Stimulated activated memory B cell treated with anti-CD40 and anti-IgM and Interleukin-4, amounts not matched to agents 10 μg/mL and 1 μg/mL and 100 μg/mL, for 72 hours (primary cell): Measurements from ENCODE around the gene TSN.
"Not testable (repeated sequence)": the region's sequence is repeated elsewhere in the genome, so short reads cannot be mapped to it uniquely, and the experiment has no call there.

ENCODE experiments used
- ATAC-seq: fragments of 150-1000 bp; cut with Tn5 transposase; 2 replicates; pipeline ENCODE4 v1.10.0; 2021
- H3K27ac Mint-ChIP-seq: one replicate; pipeline ENCODE4 v1.8.0; 2022; ENCODE audit warnings: mild to moderate bottlenecking, mixed read lengths
- H3K27me3 Mint-ChIP-seq: one replicate; pipeline ENCODE4 v1.8.0; 2022; ENCODE audit warnings: mixed read lengths
- H3K36me3 Mint-ChIP-seq: one replicate; pipeline ENCODE4 v1.8.0; 2022; ENCODE audit warnings: mixed read lengths
- H3K4me1 Mint-ChIP-seq: one replicate; pipeline ENCODE4 v1.8.0; 2022; ENCODE audit warnings: mixed read lengths
- H3K4me3 Mint-ChIP-seq: one replicate; pipeline ENCODE4 v1.8.0; 2022; ENCODE audit warnings: mild to moderate bottlenecking, moderate library complexity, mixed read lengths
- H3K9me3 Mint-ChIP-seq: one replicate; pipeline ENCODE4 v1.8.0; 2022; ENCODE audit warnings: mixed read lengths

TSN gene

GRCh38 chr2:121804997-121805765, 49.7 kb downstream of the TSN start:
- Mint-ChIP-seq H3K27ac (no peak overlapping the region), H3K9me3 (peaks cover 13% of the 10 kb centered on the region), H3K27me3 (peaks cover 33% of the 10 kb centered on the region), H3K36me3 (peaks cover 9% of the 10 kb centered on the region), H3K4me1 (peaks cover 16% of the 10 kb centered on the region), H3K4me3 (no peak overlapping the region)
- no peak for ATAC-seq

DNA sequence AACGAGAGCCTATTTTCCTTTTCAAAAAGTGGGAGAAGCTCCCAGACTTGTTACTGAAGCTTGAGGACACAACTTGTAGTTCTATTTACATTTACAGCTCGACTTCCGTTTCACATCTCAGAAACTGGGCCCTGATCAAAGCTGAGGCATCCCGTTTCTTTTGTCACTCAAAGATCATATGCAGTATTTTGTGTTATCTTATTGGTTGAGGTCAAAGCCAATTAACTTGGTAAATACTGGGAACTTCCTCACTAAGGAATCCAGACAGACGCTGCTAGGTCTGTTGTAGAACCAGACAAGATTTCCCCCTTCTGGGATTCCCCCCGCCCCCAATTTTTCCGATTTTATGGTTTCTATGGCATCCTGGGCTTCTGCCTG, 50.3 kb downstream of the TSN start:
- H3K36me3 Mint-ChIP-seq = peaks cover 9% of the 10 kb centered on the region
- ATAC-seq = no peak

DNA sequence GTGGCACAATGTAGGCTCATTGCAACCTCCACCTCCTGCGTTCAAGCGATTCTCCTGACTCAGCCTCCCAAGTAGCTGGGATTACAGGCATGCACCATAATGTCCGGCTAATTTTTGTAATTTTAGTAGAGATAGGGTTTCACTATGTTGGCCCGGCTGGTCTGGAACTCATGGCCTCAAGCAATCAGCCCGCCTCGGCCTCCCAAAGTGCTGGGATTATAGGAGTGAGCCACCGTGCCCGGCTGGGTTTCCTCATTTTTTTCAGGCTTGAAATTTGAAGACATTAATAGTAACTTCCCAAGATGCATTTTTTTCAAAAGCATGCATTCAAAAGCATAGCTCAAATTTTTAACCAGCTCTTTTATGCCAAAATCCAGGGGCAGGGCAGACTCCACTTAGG, 52.3 kb downstream of the TSN start:
- H3K4me3 Mint-ChIP-seq, ATAC-seq, H3K27ac Mint-ChIP-seq, H3K9me3 Mint-ChIP-seq, H3K36me3 Mint-ChIP-seq: not testable (repeated sequence)
- Mint-ChIP-seq H3K4me1 (peaks cover 16% of the 10 kb centered on the region), H3K27me3 (peaks cover 33% of the 10 kb centered on the region)

More for the DNA sequence above, 50.3 kb downstream of the TSN start:
- H3K27me3 Mint-ChIP-seq = peaks cover 33% of the 10 kb centered on the region
- no peak overlapping the region for H3K4me3 Mint-ChIP-seq
- H3K27ac Mint-ChIP-seq = no peak overlapping the region
- H3K4me1 Mint-ChIP-seq = peaks cover 16% of the 10 kb centered on the region
- peaks cover 9% of the 10 kb centered on the region for H3K9me3 Mint-ChIP-seq

- Mint-ChIP-seq H3K27ac (no peak overlapping the region), H3K9me3 (peaks cover 5% of the 10 kb centered on the region), H3K27me3 (peaks cover 33% of the 10 kb centered on the region), H3K4me1 (peaks cover 5% of the 10 kb centered on the region), H3K36me3 (no peaks in the 10 kb centered on the region), H3K4me3 (no peak overlapping the region)
- ATAC-seq = no peak
Measured at GRCh38 chr2:121809607-121810006, 54.2 kb downstream of the TSN start.

GRCh38 chr2:121810959-121811853, 55.8 kb downstream of the TSN start:
- Mint-ChIP-seq H3K4me3 (no peak overlapping the region), H3K27me3 (peaks cover 27% of the 10 kb centered on the region), H3K4me1 (no peaks in the 10 kb centered on the region), H3K9me3 (peaks cover 5% of the 10 kb centered on the region), H3K36me3 (no peaks in the 10 kb centered on the region), H3K27ac (no peak overlapping the region)
- peak; percentile 50 for ATAC-seq

DNA sequence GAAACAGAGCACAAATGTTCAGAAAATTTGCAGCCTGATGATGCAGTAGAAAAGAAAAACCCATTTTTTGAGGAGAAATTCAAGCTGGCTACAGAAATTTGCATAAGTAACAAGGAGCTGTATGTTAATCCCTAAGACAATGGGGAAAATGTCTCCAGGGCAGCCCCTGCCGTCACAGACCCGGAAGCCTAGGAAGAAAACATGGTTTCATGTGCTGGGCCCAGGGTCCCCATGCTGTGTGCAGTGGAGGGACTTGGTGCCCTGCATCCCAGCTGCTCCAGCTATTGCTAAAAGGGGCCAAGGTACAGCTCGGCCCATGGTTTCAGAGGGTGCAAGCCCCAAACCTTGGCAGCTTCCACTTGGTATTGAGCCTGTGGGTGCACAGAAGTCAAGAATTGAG, 57.6 kb downstream of the TSN start:
- H3K4me1 Mint-ChIP-seq, H3K27ac Mint-ChIP-seq, ATAC-seq, H3K4me3 Mint-ChIP-seq, H3K36me3 Mint-ChIP-seq: not testable (repeated sequence)
- Mint-ChIP-seq H3K9me3 (peaks cover 11% of the 10 kb centered on the region), H3K27me3 (peaks cover 27% of the 10 kb centered on the region)

DNA sequence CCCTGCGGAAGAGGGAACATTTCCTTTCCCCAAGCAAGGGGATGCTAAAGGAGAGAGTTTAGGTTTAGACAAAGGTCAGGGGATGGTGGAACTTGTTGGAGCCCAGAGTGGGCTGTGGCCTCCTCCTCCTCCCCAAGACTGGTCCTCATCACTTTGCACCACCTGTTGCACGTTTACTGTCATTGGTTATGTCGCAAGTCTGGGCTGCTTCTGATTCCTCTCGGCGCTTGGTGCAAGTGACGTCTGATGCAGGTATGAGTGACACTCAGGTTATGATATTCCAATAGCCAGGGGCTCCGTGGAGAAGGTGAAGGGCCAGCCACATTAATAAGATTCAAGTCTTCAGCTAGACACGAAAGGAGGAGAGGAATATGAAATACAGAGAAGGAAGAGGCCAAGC, 59.8 kb downstream of the TSN start:
- ATAC-seq = no peak
- H3K27me3 Mint-ChIP-seq = peaks cover 38% of the 10 kb centered on the region
- peaks cover 12% of the 10 kb centered on the region for H3K4me1 Mint-ChIP-seq
- H3K36me3 Mint-ChIP-seq = no peaks in the 10 kb centered on the region
- no peak overlapping the region for H3K4me3 Mint-ChIP-seq
- peaks cover 11% of the 10 kb centered on the region for H3K9me3 Mint-ChIP-seq
- H3K27ac Mint-ChIP-seq = no peak overlapping the region

- Mint-ChIP-seq H3K27me3 (peaks cover 44% of the 10 kb centered on the region), H3K4me3 (no peak overlapping the region), H3K9me3 (peaks cover 11% of the 10 kb centered on the region), H3K4me1 (peaks cover 12% of the 10 kb centered on the region), H3K36me3 (no peaks in the 10 kb centered on the region), H3K27ac (no peak overlapping the region)
- peak; percentile 27 for ATAC-seq
Measured at GRCh38 chr2:121816797-121817196, 61.3 kb downstream of the TSN start.

GRCh38 chr2:121817304-121817703, 61.9 kb downstream of the TSN start:
- Mint-ChIP-seq H3K27me3 (peaks cover 44% of the 10 kb centered on the region), H3K4me1 (peaks cover 12% of the 10 kb centered on the region)
- not testable (repeated sequence) for H3K9me3 Mint-ChIP-seq, H3K27ac Mint-ChIP-seq, ATAC-seq, H3K36me3 Mint-ChIP-seq, H3K4me3 Mint-ChIP-seq
